Pons (tissue), 1 donor: ENCODE measurements around the gene LRG1.
A peak's percentile ranks its signal among the peaks of the same experiment; 100 is the strongest.
"Not testable (repeated sequence)": the region's sequence is repeated elsewhere in the genome, so short reads cannot be mapped to it uniquely, and the experiment has no call there.

Experiments
- DNase-seq: peaks from one replicate; pipeline ENCODE4 v3.0.0-alpha.2; 2016; ENCODE audit warnings: low spot score

The LRG1 gene

DNA sequence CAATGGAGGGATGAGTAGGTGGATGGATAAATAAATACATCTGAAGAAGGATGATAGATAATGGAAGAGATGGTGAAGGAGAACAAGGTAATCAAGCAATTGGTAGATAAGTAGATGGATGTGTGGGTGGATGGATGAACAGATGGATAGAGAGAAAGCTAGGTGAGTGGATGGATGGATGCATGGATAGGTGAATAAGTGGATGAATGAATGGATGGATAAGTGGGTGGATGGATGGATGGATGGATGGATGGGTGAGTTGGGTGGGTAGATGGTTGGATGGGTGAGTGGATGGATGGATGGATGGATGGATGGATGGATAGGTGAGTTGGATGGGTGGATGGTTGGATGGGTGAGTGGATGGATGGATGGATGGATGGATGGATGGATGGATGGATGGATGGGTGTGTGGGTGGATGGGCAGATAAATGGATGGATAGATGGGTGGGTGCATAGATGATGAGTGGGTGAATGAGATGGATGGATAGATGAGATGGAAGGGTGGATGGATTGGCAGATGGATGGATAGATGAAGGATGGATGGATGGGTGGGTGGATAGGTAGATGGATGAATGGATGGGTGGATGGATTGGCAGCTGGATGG lies 13.4 kb upstream of the LRG1 start:
- no peak for DNase-seq

- no peak for DNase-seq
Observed at GRCh38 chr19:4552525-4552819, 12.6 kb upstream of the LRG1 start.

DNA sequence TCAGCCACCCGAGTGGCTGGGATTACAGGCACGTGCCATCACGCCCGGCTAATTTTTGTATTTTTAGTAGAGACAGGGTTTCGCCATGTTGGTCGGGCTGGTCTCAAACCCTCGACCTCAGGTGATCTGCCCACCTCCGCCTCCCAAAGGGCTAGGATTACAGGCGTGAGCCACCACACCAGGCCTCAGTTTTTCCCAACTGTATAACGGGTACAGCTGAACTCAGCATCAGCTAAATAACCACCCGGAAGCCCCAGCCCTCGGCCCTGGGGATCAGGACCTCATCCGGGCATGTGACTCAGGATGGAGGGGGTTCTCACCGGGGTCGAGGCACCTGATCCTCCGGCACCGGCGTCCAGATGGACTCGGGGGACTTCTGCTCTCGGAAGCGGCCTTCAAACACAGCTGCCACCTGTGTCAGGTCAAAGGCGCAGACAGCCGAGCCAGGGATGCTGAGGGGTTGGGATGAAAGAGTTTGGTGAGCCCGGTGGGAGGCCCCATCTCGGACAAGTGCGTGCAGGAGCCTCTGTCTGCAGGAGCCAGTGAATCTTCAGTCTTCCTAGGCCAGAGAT lies 10.7 kb upstream of the LRG1 start:
- DNase-seq: no peak

DNA sequence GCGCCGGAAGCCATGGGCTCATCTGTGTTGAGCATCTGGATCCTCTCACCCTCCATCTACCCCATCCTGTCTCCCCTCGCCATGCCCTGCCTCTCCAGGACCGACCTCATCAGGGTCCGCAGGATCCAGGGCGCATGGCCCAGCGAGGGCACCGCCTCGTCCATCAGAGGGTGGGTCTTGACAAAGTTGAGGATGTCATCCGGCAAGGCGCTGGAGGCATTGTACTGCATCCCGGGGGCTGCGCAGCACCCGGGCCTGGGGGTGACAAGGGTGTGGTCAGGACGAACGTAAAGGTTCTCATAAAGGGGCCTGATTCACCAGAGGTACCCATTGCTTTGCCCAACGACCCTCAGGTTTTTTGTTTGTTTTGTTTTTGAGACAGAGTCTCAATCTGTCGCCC lies 10.2 kb upstream of the LRG1 start:
- no peak for DNase-seq

- DNase-seq: no peak
Observed at GRCh38 chr19:4548238-4548584, 8.4 kb upstream of the LRG1 start.

GRCh38 chr19:4547303-4548237 lies 7.7 kb upstream of the LRG1 start:
- no peak for DNase-seq

DNA sequence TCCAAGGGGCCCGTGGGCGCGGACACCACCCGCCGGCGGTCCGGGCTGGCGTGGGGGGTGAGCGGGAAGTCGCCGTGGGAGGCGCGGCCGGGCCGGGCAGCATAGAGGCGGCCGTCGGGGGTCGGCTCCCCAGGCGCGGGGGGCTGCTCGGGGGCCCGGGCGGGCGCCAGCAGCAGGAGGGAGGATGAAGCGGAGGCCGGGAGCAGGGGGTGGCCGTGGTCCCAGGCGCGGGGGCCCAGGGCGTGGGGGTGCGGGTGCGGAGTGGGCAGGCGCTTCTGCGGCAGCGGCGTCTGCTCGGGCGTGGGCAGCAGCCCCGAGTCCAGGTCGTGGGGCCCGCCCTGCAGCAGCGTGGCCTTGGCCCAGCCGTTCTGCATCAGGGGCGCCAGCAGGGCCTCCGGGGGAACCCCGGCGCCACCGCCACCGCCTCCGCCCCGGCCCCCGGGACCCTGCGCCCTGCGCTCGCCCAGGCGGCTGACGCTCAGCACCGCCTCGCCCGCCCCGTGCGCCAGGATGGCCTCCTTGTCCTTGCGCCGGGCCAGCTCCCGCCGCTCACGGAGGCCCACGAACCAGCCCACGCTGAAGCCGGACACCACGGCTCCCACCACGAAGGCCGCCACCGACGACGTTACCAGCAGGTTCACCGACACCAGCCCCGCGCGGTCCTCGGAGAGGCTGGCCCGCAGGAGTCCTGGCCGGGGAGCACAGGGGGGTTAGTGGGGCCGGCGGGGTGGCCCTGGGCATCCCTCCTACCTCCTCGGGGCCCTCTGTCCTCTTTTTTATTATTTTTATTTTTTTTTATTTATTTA lies 4.2 kb upstream of the LRG1 start:
- DNase-seq: no peak

DNA sequence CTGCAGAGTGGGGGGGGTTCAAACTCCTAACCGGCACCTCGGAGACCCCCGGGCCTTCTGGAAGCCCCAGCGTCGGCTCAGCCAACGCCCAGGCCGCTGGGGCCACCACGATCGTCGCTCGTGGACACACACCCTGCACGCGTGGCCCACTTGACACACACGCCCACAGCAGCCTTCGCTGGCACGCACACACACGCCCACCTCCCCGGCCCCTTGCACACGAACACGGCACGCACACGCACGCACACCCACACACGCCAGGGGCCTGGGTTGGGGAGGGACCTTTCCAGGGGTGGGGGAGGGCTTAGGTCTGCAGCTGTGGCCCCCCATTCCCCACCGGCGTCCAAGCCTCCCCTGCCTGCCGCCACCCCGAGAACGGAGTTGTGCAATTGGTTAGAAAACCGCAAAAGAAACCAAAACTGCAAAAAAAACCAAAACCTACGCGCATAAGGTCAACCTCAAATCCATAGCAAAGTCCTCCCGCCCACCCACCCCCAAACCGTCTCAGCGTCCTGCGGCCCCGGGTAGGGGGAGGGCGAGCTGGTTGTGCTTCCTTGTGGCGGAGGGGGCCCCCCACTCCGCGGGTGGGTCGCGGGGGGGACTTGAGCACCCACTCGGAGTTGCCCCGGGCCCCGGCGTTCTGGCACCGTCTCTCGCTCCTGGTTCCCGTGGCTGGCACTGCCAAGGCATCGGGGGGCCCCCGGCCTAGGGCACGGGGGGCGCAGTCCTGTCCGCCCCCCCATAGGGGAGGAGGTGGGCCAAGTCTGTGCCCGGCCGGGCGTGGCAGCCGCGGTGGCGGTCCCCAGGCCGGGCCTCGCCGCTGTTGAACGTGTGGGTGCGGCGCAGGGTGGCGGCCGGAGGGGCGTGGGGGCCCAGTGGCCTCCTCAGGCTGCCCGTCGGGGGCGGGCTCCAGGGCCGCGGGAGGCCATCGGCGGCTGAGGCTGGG lies 3.3 kb upstream of the LRG1 start:
- no peak for DNase-seq

DNA sequence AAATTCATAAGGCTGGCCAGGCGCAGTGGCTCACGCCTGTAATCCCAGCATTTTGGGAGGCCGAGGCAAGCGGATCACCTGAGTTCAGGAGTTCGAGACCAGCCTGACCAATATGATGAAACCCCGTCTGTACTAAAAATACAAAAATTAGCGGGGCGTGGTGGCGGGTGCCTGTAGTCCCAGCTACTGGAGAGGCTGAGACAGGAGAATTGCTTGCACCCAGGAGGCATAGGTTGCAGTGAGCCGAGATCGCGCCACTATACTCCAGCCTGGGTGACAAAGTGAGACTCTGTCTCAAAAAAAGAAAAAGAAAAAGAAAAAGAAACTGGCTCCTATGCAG lies 1.9 kb upstream of the LRG1 start:
- DNase-seq: not testable (repeated sequence)

GRCh38 chr19:4541114-4541805 lies 1.4 kb upstream of the LRG1 start:
- DNase-seq: no peak

- no peak for DNase-seq
Observed at GRCh38 chr19:4539169-4539692, 605 bp downstream of the LRG1 start.

- DNase-seq: no peak
Observed at GRCh38 chr19:4538601-4538954, 1.3 kb downstream of the LRG1 start.

DNA sequence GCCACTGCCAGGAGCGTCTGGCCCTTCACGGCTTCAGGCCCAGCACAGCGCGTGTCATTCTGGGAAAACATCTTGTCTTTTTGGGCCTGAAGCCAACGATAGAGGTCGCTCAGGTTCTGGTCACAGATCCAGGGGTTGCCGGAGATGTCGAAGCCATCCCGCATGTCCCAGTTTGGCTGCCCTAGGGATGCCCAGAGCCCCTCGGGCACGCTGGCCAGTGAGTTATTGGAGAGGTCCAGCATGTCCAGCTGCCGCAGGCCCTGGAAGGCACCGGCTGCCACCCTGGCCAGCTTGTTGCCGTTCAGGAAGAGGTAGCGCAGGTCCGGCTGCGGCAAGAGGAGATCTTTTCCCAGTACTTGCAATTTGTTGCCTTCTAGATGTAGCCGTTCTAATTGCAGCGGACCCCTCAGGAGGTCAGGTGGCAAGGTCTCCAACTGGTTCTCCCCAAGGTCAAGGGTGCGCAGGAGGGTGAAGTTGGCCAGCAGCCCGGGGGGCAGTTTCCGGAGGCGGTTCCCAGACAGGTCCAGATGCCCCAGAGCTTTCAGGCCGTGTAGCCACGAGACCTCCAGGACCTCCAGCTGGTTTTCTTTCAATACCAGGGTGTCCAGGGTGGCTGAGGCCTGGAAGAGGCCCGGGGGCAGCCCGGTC lies 1.8 kb downstream of the LRG1 start:
- no peak for DNase-seq

GRCh38 chr19:4536798-4537197 lies 3.0 kb downstream of the LRG1 start:
- no peak for DNase-seq

DNA sequence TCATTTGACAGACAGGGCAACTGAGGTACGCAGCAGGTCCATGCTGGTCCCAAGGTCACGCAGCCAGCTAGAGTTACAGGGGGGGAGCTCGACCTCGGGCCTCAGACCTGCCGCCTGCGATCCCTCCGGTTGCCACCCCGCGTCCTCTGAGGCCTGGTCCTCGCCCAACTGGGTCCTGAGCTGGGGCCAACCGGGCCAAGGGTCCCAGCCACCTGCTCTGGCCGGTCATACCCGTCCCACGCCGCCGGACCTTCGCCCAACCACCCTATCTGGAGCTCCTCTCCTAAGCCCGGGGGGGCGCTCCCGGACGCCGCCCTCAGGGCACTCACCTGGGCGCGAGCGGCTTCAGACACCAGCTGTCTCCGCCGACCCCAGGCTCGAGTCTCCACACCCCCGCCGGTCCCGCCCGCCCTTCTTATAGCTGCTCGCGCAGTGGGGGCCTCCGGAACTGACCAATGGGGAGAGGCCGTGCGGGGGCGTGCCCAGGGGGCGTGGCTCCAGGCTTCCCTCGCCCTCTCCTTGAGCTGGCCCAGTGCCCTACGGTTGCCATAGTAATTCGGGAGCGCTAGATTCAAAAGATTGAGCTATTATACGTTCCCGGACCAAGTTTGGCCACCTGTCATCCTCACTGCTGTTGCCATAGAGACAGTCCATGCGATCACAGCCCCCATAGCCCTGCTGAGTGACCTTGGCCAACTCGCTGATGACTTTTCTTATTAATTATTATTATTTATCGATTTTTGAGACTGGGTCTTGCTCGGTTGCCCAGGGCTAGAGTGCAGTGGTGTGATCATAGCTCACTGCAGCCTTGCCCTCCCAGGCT lies 4.8 kb downstream of the LRG1 start, which contains the start of gene PLIN5:
Gene PLIN5 (minus strand): TSS at position 389 of the 823 bp plus-strand sequence. CDS start 1,150 bp downstream, outside the sequence.
- DNase-seq: peak; percentile 15

DNA sequence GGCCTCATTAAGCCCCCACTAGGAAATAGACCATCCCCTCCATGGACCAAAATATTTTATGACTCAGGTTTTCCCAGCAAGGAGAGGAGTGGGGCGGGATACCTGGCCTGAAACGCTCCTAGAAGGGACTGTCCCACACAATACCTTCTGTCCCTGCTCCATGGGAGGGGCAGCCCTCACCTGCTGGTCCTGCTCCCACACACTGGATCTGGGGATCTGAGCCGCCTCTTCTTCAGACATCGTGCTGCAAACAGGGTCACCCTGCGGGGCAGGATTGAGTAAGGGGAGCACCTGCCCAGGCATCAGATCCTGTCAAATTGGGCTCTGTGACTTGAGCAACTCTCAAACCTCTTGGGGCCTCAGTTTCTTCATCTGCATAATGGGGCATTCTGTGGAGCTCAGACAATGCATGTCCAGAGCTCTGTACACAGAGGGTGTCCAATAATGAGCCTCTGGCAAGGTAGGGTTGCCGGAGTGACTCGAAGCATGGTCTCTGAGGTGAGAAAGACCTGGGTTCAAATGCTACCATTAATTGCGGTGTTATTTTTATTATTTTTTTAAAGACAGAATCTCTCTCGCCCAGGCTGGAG lies 5.9 kb downstream of the LRG1 start:
- no peak for DNase-seq

DNA sequence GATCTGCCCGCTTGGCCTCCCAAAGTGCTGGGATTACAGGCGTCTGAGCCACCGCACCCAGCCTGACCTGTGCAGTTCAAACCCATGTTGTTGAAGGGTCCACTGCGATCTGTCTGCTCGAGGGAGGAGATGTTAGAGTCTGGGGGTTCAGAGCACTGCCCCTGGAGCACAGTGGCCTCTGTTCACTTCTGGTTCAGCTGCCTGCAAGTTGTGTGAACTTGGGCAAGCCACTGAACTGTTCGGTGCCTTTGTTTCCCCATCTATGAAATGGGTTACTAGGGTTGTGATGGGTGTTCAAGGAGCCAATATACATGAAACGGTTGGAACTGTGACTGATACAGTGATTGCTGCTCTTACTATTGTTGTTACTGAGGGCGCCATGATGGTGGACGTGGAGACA lies 6.5 kb downstream of the LRG1 start:
- no peak for DNase-seq

DNA sequence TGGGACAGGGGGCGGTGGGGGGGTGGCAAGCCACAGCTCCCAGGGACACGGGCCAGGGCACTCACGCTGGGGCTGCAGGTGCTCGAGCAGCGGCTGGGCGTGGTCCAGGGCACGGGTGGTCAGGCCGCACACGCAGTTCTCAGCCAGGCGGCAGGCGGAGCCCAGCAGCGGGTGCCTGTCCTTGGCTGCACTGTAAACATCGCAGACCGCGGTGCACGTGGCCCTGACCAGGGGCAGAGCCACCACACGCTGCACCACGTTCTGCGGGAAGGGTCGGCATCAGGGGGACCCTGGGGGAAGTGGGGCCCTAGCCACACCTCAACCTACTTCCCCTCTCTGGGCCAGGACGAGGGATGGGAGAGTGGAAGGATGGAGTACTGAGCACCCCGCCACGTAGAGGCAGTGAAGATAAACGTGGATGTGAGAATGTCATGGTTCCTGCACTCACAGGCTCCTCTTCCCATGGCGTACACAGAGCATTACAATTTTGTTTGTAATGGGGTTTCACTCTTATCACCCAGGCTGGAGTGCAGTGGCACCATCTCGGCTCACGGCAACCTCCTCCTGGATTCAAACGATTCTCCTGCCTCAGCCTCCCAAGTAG lies 8.2 kb downstream of the LRG1 start:
- no peak for DNase-seq
